NCI-H69 (cell line): ENCODE data around the gene SPIRE1.
"Not testable (repeated sequence)": the region's sequence is repeated elsewhere in the genome, so short reads cannot be mapped to it uniquely, and the experiment has no call there.

Experiments used
- DNase-seq: peaks from one replicate; lab custom pipeline; 2025; lab: John Stamatoyannopoulos, UW

Gene SPIRE1

GRCh38 chr18:12645751-12646203 is 12.1 kb downstream of the SPIRE1 start:
- no peak for DNase-seq

GRCh38 chr18:12645254-12645653 is 12.7 kb downstream of the SPIRE1 start:
- DNase-seq = no peak

- DNase-seq = not testable (repeated sequence)
These were observed 14.2 kb downstream of the SPIRE1 start for GRCh38 chr18:12643756-12644155.

GRCh38 chr18:12640881-12641200 is 17.1 kb downstream of the SPIRE1 start:
- peak; percentile 51 for DNase-seq

GRCh38 chr18:12639990-12640880 is 17.7 kb downstream of the SPIRE1 start:
- peak; percentile 51 for DNase-seq

- DNase-seq = no peak
These were observed 19.2 kb downstream of the SPIRE1 start for GRCh38 chr18:12638644-12639124.

GRCh38 chr18:12637901-12638643 is 19.8 kb downstream of the SPIRE1 start:
- no peak for DNase-seq

GRCh38 chr18:12637393-12637792 is 20.5 kb downstream of the SPIRE1 start:
- DNase-seq = no peak

- no peak for DNase-seq
These were observed 26.0 kb downstream of the SPIRE1 start for GRCh38 chr18:12631831-12632477.

GRCh38 chr18:12630136-12630535 is 27.8 kb downstream of the SPIRE1 start:
- peak; percentile 22 for DNase-seq

- DNase-seq = peak; percentile 79
These were observed 28.9 kb downstream of the SPIRE1 start for GRCh38 chr18:12628706-12629702.

GRCh38 chr18:12627199-12627598 is 30.7 kb downstream of the SPIRE1 start:
- not testable (repeated sequence) for DNase-seq

GRCh38 chr18:12625241-12625640 is 32.7 kb downstream of the SPIRE1 start:
- no peak for DNase-seq

GRCh38 chr18:12621742-12622306 is 36.1 kb downstream of the SPIRE1 start:
- peak; percentile 20 for DNase-seq

GRCh38 chr18:12615748-12616147 is 42.2 kb downstream of the SPIRE1 start:
- no peak for DNase-seq

- DNase-seq = no peak
These were observed 49.6 kb downstream of the SPIRE1 start for GRCh38 chr18:12608301-12608700.

- DNase-seq = peak; percentile 62
These were observed 51.2 kb downstream of the SPIRE1 start for GRCh38 chr18:12606592-12607315.

GRCh38 chr18:12604445-12605007 is 53.4 kb downstream of the SPIRE1 start:
- DNase-seq = no peak

- no peak for DNase-seq
These were observed 57.9 kb downstream of the SPIRE1 start for GRCh38 chr18:12599966-12600365.

GRCh38 chr18:12599543-12599942 is 58.4 kb downstream of the SPIRE1 start:
- peak; percentile 70 for DNase-seq
